SKM-1 (cell line): ENCODE measurements around the gene TNRC6C.
"Not testable (repeated sequence)": the region's sequence is repeated elsewhere in the genome, so short reads cannot be mapped to it uniquely, and the experiment has no call there.

ENCODE experiments used
- DNase-seq: peaks from one replicate; lab custom pipeline; 2025; ENCODE audit not compliant: unreplicated experiment; lab: John Stamatoyannopoulos, UW

The TNRC6C gene

GRCh38 chr17:78133971-78134898 lies 175.7 kb downstream of the TNRC6C start:
- peak; percentile 30 for DNase-seq

DNA sequence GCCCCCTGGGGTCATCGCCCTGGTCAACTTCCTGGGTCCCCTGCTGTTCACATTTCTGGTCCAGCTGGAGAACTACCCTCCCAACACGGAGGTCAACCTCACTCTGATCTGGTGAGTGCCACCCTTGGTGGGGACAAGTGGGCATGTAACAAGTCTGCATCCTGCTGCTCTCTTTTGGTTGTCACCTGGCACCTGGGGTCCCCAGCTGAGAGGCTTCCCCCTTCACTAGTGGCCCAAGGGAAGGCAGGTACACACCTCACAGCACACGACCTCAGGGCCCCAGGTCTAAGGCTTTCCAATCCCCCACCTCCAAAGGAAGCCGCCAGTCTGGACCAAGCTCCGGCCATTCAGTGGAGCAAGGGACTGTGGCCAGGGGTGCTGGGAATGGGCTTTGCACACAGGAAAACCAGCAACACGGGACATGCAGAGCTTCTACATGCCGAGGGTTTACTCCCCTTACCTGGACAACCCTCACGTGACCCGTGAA lies 176.4 kb downstream of the TNRC6C start:
- DNase-seq, result no peak

GRCh38 chr17:78135858-78136500 lies 177.5 kb downstream of the TNRC6C start:
- no peak for DNase-seq

DNA sequence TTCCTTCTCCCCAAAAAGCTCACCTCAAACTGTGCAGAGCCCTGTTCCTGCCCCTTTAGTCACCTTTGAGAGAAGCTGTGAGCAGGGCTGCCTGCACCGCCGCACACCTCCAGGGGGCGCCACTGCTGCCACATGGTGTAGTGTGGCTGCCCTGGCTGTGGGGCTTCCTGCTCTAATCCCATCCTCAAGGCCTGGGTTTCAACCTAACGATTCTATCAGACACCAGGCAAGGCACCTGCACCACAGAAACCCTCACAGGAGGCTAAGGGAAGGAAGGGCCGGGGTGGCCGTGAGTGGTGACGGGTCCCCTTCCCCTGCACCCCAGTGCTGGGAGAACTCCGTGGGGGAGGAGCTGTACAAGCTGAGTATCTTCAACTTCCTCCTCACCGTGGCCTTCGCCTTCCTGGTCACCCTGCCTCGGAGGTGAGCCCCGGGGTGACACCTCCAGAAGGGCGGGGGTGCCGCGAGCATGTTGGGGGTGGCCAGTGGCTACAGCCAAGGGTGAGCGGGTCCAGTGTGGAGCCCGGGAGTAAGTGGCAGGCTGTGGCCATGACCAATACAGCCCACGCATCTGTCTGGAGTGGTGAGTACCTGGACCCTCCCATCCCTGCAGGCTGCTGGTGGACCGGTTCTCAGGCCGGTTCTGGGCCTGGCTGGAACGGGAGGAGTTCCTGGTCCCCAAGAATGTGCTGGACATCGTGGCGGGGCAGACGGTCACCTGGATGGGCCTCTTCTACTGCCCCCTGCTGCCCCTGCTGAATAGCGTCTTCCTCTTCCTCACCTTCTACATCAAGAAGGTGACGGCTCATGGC lies 179.1 kb downstream of the TNRC6C start:
- DNase-seq, result peak; percentile 68

- no peak for DNase-seq
Observed at GRCh38 chr17:78138204-78139060, 179.9 kb downstream of the TNRC6C start.

GRCh38 chr17:78139861-78140168 lies 181.3 kb downstream of the TNRC6C start:
- DNase-seq, result not testable (repeated sequence)

GRCh38 chr17:78140169-78141051 lies 181.9 kb downstream of the TNRC6C start:
- peak; percentile 88 for DNase-seq

DNA sequence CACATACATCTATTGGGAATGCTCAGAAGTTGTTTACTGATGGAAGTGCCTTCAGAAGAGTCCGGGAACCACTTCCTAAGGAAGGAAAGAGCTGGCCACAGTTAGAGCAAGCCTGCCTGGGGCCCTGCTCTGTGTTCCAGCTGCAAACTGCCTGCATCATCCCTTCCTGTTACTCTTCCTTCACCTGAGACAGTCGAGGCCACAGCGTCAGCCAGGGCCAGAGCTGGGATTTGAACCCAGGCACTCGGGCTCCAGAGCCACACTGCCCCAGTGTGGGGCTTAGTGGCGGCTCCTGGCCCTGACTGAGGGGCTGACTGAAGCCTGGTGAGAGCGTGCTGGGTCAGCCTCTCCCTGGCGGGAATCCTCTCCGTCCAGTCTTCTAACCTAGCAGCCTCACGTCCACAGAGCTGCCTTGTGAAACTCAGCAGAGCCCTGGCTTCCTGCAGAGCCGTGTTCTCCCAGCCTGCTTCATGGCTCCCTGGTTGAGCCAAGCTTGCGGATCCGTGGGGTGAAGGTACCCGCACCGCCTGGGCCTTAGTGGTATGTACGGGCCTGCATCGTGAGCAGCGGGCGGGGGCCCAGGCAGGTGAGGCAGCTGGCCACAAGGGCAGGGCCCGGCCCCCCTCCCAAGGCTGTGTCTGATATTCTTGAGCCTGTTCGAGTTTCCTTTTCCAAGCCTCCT lies 183.1 kb downstream of the TNRC6C start:
- DNase-seq, result no peak

DNA sequence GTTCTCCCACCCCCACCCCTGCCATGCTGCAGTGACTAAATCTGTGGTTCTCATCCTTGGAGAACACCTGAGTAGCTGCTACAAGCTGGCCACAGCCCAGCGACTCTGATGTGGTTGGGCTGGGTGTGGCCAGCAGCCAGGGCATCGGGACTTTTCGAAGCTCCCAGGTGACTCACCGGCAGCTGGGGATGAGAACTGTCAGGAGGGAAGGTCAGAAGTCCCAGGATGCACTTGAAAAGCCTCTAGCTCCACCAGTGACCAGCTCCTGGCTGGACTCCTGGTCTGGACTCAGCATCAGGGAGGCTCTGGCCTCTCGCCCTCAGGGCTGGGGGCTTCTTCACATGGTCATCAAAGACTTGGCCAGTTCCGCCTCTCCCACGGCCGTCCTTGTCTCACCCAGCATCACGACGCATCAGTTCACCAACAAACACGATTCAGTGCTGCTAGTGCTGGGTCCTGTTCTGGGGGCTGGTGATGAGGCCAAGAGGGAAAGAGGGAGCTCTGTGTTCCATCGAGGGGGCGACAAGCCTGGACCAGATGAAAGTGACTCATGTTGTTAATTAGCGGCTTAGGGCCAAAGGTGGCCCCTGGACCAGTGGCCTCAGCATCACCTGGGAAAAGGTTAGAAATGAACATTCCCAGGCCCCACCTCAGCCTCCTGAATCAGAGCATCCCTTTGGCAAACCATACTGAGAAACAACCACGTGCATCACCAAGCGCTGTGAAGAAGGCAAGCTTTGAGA lies 183.8 kb downstream of the TNRC6C start:
- no peak for DNase-seq

- no peak for DNase-seq
Observed at GRCh38 chr17:78143214-78144146, 185.0 kb downstream of the TNRC6C start.

DNA sequence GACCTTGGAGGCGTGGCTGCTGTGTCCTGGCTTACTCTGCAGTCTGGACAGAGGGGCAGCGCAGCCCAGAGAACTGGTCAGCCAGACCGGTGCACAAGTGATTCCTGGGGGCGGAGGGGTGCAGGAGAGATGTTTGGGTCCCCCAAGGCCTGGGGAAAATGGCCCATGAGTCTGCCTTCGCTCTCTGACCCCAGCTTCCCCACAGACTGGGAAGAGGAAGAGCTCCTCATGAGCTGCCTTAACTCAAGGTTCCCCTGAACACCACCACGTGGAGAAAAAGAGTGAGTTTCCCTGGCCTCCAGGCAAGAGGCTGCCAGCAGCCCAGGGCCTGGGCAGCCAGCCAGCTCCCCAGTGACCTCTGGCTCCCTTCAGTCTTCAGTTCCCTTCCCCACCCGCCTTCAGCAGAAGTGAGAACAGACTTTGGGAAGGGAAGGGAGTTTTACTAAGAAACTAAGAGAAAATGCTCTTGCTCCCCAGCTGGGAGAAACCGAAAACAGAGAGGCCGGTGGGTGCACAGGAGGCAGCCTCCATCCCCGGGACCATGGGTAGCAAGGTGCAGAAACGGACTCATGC lies 185.7 kb downstream of the TNRC6C start:
- DNase-seq, result peak; percentile 90

GRCh38 chr17:78144736-78145641 lies 186.5 kb downstream of the TNRC6C start:
- no peak for DNase-seq

DNA sequence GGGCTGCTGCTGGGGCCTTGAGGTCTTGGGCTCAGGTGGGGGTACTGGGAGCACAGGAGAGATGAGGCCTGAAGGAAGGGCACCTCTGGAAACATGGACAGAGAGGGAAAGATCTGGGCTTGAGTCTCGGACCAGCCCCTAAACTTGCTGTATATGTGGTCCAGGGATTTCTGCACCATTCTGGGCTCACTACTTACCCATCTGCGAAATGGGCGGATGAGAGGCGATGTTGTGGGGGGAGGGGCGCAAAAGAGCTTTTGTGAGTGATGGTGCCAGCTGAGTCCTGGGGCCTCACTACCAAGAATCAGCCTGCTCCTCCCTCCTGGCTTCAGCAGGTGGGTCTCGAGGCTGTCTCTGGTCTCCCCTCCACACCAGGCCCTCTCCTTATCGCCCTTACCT lies 188.0 kb downstream of the TNRC6C start:
- no peak for DNase-seq

DNA sequence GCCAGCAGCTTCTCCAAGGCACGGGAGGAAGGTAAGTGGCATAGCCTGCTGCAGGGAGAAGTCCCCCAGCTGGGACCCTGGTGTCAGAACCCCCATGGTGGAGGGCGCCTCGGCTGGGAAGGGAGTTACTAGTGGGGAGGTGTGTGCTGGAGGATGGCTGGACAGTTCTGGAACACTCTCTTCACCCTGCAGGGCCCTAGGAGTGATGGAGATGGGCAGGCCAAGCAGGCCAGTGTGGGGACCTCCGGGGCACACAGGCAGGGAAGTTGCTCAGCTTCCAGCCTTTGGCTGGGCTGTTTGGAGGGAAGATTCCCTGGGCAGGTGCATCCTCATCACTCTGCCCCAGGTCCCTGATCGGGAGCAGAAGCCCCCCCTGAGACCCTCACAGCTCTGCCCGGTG lies 188.4 kb downstream of the TNRC6C start:
- no peak for DNase-seq

- DNase-seq, result peak; percentile 45
Observed at GRCh38 chr17:78147315-78147998, 189.0 kb downstream of the TNRC6C start.
